ENCODE data around the gene ULK4.

The ULK4 gene

GRCh38 chr3:41209646-41210045 lies 752.3 kb downstream of the ULK4 start (continued):
- TF ChIP-seq ZNF26 (tag by site-specific recombination; IDR thresholded peaks at IDR 0.05), result no peak

- Histone ChIP-seq H3K36me3 (ENCODE audit: control insufficient read depth in 2 of 2, insufficient read depth in 1 of 2, low read length in 2 of 2) (peaks cover 0 to 13% of the 10 kb centered on the region in 2 experiments; a peak in 1 of 3 replicates), H3K27ac (ENCODE audit: extremely low read depth, low read depth, low read length) (no peak overlapping the region), H3K9me3 (ENCODE audit: control insufficient read depth, insufficient read depth, low read depth, low read length) (no peaks in the 10 kb centered on the region), H3K4me3 (ENCODE audit: low read depth, low read length) (no peak overlapping the region), H3K4me1 (ENCODE audit: control insufficient read depth, insufficient read depth, low read length) (peaks cover 4% of the 10 kb centered on the region)
- TF ChIP-seq SP7 (tag by site-specific recombination; IDR thresholded peaks at IDR 0.05), result no peak
- TF ChIP-seq ZNF596 (tag by site-specific recombination; IDR thresholded peaks at IDR 0.05), result no peak
- no peak for TF ChIP-seq ZBTB11 (tag by site-specific recombination; conservative IDR thresholded peaks at IDR 0.05; ENCODE audit: low read depth)
- TF ChIP-seq ZNF544 (tag by site-specific recombination; IDR thresholded peaks at IDR 0.05), result no peak
- TF ChIP-seq ZBTB8A (tag by site-specific recombination; IDR thresholded peaks at IDR 0.05), result no peak
- TF ChIP-seq ZNF549 (tag by site-specific recombination; IDR thresholded peaks at IDR 0.05), result no peak
- TF ChIP-seq ZNF23 (tag by site-specific recombination; IDR thresholded peaks at IDR 0.05; ENCODE audit: borderline replicate concordance), result no peak
- no peak for TF ChIP-seq REST (tag by site-specific recombination; IDR thresholded peaks at IDR 0.05)
- TF ChIP-seq ZSCAN16 (tag by site-specific recombination; IDR thresholded peaks at IDR 0.05), result no peak
- no peak for TF ChIP-seq ZNF548 (tag by site-specific recombination; IDR thresholded peaks at IDR 0.05)
- TF ChIP-seq ZNF529 (tag by site-specific recombination; IDR thresholded peaks at IDR 0.05; ENCODE audit: insufficient replicate concordance), result no peak
- TF ChIP-seq ZFP37 (tag by site-specific recombination; IDR thresholded peaks at IDR 0.05), result no peak
- no peak for TF ChIP-seq ELK4 (IDR thresholded peaks at IDR 0.05; ENCODE audit: borderline replicate concordance, low read depth, low read length)
- no peak for TF ChIP-seq ZNF433 (tag by site-specific recombination; IDR thresholded peaks at IDR 0.05; ENCODE audit: low read depth)
- no peak for TF ChIP-seq ZNF701 (tag by site-specific recombination; IDR thresholded peaks at IDR 0.05)
- TF ChIP-seq ZNF138 (tag by site-specific recombination; IDR thresholded peaks at IDR 0.05; ENCODE audit: borderline replicate concordance), result no peak
- no peak for TF ChIP-seq ZSCAN5A (tag by site-specific recombination; IDR thresholded peaks at IDR 0.05)
- TF ChIP-seq ZNF114 (tag by site-specific recombination; IDR thresholded peaks at IDR 0.05), result no peak
- TF ChIP-seq ZNF571 (tag by site-specific recombination; IDR thresholded peaks at IDR 0.05), result no peak
- no peak for TF ChIP-seq ZFP41 (tag by site-specific recombination; IDR thresholded peaks at IDR 0.05; ENCODE audit: borderline replicate concordance)
- POLR2A ChIA-PET, result interaction anchor here (3.3 kb wide), 1 partner anchor 9 kb away, joined by 24 read pairs; the partner anchor contains the start of gene CTNNB1
- CTCF ChIA-PET, result no interaction called here
These were observed 753.2 kb downstream of the ULK4 start for GRCh38 chr3:41208507-41209220.
